ENCODE measurements around the gene RHOB.

Gene RHOB

DNA sequence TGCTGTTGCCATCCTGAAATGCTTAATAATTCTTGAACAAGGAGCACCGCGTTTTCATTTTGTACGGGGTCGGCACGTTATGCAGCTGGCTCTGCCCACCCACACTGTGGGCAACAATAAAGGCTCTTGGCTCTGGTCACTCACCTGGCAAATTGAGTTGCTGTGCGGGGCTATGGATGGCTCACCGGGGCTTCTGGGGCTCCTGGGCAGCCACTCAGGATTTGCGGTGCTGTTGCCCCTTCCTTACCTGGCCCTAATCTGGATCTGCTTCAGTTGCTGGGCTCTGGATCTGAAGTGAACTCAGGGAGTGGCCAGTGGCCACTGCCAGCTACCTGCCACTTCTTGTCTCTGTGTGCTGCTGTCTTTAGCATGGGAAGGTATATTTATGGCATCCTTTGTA is 22.7 kb downstream of the RHOB start:
- CTCF ChIA-PET = interaction anchor here (2.1 kb wide), 1 partner anchor 16 kb away, joined by 4 read pairs; no protein-coding TSS in a partner anchor
- TF ChIP-seq, protein P1, sequence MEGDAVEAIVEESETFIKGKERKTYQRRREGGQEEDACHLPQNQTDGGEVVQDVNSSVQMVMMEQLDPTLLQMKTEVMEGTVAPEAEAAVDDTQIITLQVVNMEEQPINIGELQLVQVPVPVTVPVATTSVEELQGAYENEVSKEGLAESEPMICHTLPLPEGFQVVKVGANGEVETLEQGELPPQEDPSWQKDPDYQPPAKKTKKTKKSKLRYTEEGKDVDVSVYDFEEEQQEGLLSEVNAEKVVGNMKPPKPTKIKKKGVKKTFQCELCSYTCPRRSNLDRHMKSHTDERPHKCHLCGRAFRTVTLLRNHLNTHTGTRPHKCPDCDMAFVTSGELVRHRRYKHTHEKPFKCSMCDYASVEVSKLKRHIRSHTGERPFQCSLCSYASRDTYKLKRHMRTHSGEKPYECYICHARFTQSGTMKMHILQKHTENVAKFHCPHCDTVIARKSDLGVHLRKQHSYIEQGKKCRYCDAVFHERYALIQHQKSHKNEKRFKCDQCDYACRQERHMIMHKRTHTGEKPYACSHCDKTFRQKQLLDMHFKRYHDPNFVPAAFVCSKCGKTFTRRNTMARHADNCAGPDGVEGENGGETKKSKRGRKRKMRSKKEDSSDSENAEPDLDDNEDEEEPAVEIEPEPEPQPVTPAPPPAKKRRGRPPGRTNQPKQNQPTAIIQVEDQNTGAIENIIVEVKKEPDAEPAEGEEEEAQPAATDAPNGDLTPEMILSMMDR (IDR thresholded peaks at IDR 0.05; ENCODE audit: control extremely low read depth, extremely low read depth, low read depth, missing control alignments) = no peak

DNA sequence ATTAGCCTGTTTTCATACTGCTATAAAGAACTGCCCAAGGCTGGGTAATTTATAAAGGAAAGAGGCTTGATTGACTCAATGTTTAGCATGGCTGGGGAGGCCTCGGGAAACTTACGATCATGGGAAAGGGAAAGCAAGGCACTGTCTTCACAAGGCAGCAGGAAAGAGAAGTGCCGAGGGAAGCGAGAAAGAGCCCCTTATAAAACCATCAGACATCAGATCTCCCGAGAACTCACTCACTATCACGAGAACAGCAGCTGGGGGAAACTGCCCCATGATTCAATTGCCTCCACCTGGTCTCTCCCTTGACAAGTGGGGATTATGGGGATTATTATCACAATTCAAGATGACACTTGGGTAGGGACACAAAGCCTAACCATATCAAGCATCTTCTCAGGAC is 23.3 kb downstream of the RHOB start:
- ChIA-PET POLR2A (no interaction called here), CTCF (no interaction called here)
- no peak for DNase-seq (ENCODE audit: extremely low spot score)
- TF ChIP-seq, protein P1 (IDR thresholded peaks at IDR 0.05; ENCODE audit: control extremely low read depth, extremely low read depth, low read depth, missing control alignments) = no peak

More for the DNA sequence above, 22.7 kb downstream of the RHOB start:
- no peak for DNase-seq (ENCODE audit: extremely low spot score)
- POLR2A ChIA-PET = interaction anchor here (2.5 kb wide), 1 partner anchor 23 kb away, joined by 14 read pairs; the partner anchor contains the start of gene RHOB

DNA sequence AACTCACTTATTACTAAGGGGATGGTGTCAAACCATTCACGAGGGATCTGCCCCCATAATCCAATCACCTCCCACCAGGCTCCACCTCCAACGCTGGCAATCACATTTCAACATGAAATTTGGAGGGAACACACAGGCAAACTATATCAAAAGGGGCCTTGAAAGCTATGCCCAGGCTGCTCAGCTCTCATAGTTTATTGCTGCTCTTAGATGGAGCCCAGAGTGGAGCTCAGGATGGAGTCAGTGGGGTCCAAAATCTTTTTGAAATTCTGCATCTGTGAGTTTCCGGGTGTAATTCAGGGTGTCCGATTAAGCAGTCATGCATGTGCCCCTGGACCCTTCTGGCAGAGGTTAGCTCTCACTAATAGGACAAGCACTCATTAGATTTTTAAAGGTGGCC is 24.3 kb downstream of the RHOB start:
- TF ChIP-seq, protein P1 (IDR thresholded peaks at IDR 0.05; ENCODE audit: control extremely low read depth, extremely low read depth, low read depth, missing control alignments) = no peak
- ChIA-PET CTCF (no interaction called here), POLR2A (interaction anchor here (1.9 kb wide), 1 partner anchor 24 kb away, joined by 6 read pairs; the partner anchor contains the start of gene RHOB)
- no peak for DNase-seq (ENCODE audit: extremely low spot score)

DNA sequence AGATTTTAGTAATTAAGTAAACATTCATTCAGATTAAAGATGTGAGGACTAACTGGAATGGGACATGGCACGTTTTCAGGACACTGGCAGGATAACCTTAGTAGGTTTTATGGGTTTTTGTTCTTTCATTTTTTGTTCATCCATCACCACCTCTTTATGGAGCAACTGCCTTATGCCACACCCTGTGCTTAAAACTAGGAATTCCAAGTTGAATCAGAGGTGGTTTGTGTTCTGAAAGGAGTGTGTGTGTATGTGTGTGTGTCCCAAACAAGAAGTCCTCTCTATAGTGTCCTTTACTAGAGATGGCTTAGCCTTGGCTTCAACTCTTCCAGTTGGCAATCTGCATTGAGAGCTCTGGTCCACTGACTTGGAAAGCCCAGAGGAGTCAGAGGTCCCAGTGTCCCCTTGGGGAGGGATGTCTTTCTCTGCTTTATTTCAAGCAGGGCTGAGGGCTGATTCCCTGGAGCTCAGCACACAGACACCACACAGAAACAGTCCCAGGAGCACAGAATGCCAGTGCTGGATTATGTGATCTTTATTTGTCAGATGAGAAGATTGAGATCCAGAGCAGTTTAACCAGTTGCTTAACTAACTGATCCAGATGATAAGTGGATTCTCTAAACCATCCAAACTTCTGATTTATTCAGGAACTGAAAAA is 25.2 kb downstream of the RHOB start:
- no peak for DNase-seq (ENCODE audit: extremely low spot score)
- CTCF ChIA-PET = interaction anchor here (0.8 kb wide), 1 partner anchor 13 kb away, joined by 3 read pairs; no protein-coding TSS in a partner anchor
- TF ChIP-seq, protein P1 (IDR thresholded peaks at IDR 0.05; ENCODE audit: control extremely low read depth, extremely low read depth, low read depth, missing control alignments) = no peak
- POLR2A ChIA-PET = interaction anchor here (1.9 kb wide), 1 partner anchor 25 kb away, joined by 6 read pairs; the partner anchor contains the start of gene RHOB

DNA sequence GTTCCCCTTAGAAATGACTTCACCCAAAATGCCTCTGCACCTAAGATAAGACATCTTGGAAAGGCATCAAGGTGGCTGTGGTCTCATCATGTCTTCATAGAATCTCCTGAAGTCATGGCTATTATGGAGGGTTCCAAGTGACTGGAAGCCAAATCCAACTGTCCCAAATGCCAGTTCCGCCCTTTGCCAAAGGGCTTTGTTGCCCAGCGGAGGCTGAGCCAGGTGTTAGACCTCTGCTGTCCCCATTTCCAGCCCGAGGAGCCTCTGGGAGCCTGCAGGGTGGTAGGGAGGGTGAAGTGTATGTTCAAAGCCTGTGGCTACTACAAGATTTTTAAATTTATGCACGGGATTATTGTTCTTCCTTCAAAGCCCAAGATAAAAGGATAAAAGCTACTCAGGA is 25.7 kb downstream of the RHOB start:
- CTCF ChIA-PET = interaction anchor here (1.0 kb wide), 1 partner anchor 14 kb away, joined by 3 read pairs; no protein-coding TSS in a partner anchor
- TF ChIP-seq, protein P1 (IDR thresholded peaks at IDR 0.05; ENCODE audit: control extremely low read depth, extremely low read depth, low read depth, missing control alignments) = no peak
- DNase-seq (ENCODE audit: extremely low spot score) = no peak
- POLR2A ChIA-PET = interaction anchor here (1.0 to 1.9 kb wide), 2 partner anchors 26 kb away, joined by 6 read pairs; partner anchors contain the start of gene RHOB

DNA sequence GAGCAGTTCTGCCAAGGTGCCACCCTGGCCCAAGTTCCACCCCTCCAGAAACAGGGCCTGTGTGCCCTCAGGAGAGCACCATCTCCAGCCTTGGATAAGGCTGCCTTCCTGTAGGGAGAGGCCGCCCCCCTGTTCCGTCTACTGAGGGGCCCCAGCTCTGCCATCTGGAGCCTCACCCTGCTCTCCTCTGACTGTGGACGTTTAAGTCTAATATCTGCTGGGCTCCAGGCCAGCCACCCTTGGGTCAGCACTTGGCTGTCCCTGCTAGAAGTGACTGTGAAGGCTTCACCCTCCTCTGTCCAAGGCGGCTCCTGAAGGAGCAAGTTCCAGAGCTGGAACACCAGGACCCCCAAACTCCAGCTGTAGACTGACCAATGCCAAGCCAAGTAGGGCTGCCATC is 26.3 kb downstream of the RHOB start:
- TF ChIP-seq, protein P1 (IDR thresholded peaks at IDR 0.05; ENCODE audit: control extremely low read depth, extremely low read depth, low read depth, missing control alignments) = no peak
- ChIA-PET POLR2A (interaction anchor here (1.0 kb wide), 1 partner anchor 26 kb away, joined by 6 read pairs; the partner anchor contains the start of gene RHOB), CTCF (interaction anchor here (1.0 kb wide), 1 partner anchor 15 kb away, joined by 3 read pairs; no protein-coding TSS in a partner anchor)
- no peak for DNase-seq (ENCODE audit: extremely low spot score)
